Thyroid gland (tissue), 4 donors: Measurements from ENCODE around the gene FKBP9. TPM values are rescaled to one million over a fixed set of nuclear protein-coding genes. Genes with fewer than 3 reads are reported as not detected.

Experiments
- DNase-seq, 2 donors: peaks; one replicate each; pipeline ENCODE4 v3.0.0-alpha.2; 2019
- H3K27ac ChIP-seq, 3 donors: fragments of 200-600 bp; sonication (generic); 1 replicate in 2 of 3; 2 replicates in 1 of 3; pipeline ENCODE4 v1.5.1; 2016 to 2019; ENCODE audit warnings: mild to moderate bottlenecking in 1 of 3, moderate library complexity in 1 of 3
- H3K27me3 ChIP-seq: fragments of 200-600 bp; sonication (generic); one replicate; pipeline ENCODE4 v1.5.1; 2019
- H3K36me3 ChIP-seq, 2 donors: fragments of 200-600 bp; sonication (generic); one replicate each; pipeline ENCODE4 v1.5.1; 2016 to 2019
- H3K4me1 ChIP-seq, 2 donors: fragments of 200-600 bp; sonication (generic); one replicate each; pipeline ENCODE4 v1.5.1; 2017 to 2019
- H3K4me3 ChIP-seq, 3 donors: fragments of 200-600 bp; sonication (generic); replicated peaks in 1 of 3; 1 replicate in 2 of 3; 2 replicates in 1 of 3; pipeline ENCODE4 v1.5.1; 2016; ENCODE audit warnings: mild to moderate bottlenecking in 1 of 3
- H3K9me3 ChIP-seq: fragments of 200-600 bp; sonication (generic); one replicate; pipeline ENCODE4 v1.5.1; 2017
- POLR2A ChIP-seq, 2 donors: fragments of 450-650 bp; IDR thresholded peaks; one replicate each; pipeline ENCODE4 v1.6.1; 2017; ENCODE audit warnings: antibody characterized with exemption in 2 of 2, mild to moderate bottlenecking in 2 of 2, moderate library complexity in 1 of 2
- WGBS, 2 donors: methylation state at CpG; one replicate each; pipeline ENCODE4 v1.1.5; 2017; 5-methylcytosine and 5-hydroxymethylcytosine counted together
- intact Hi-C: fragments of 100-400 bp; cut with DNase I; formaldehyde crosslinking; loops from one replicate; pipeline ENCODE4 v1.15.1; 2023
- total RNA-seq, 4 donors: library from RNA; depleted of rRNA; stranded (reverse); fragments of >200 nt; gene quantifications; one replicate each; pipeline ENCODE4 v1.2.3, GENCODE V29; 2016
- TF ChIP-seq, protein P1 (sequence below), 6 experiments: fragments of 200-600 bp in 3 of 6; fragments of 450-650 bp in 3 of 6; sonication (generic) in 3 of 6; IDR thresholded peaks; one replicate each; pipeline ENCODE4 v1.5.1; 2016 to 2019; ENCODE audit warnings: antibody characterized with exemption in 6 of 6, mild to moderate bottlenecking in 2 of 6, inconsistent platforms in 1 of 6, moderate library complexity in 1 of 6

Gene FKBP9
- total RNA-seq, 4 donors from 2014 or later, result 94.7 to 139 (median 123) TPM

DNA sequence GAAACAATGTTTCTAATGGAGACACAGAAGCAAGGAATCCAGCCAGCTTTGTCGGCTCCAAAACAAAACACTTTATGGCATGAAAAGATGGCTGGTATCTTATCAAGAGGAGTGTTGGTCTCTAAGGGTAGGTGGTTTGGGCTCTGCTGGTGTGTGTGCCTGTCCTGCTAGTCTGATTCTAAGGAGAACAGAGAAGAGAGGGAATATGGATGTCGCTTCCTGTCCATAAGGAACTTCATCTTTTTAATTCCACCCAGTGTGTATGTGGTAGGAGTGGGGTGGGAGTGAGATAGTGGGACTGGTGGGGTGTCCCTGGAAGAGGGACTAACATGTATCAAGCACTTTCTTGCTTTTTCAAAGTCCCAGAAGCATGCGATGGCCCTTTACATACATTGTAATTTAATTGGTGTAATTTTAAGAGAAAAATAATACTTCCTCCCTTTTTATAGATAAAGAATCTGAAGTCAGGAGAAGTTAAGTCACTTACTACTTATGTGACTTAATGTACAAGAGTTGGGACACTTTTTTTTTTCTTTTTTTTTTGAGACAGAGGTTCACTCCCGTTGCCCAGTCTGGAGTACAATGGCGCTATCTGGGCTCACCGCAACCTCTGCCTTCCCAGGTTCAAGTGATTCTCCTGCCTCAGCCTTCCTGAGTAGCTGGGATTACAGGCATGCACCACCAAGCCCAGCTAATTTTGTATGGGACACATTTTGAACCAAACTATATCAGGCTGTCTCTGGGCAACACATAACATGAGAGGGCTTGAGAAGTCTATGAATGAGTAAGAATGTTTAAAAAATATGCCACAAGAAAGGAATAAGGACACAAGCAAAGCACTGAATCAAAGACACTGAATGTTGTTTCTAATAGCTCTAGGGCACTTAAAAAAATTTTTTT lies 86.5 kb downstream of the FKBP9 start:
- intact Hi-C loops, result no loop called here
- H3K27me3 ChIP-seq, result no peaks in the 10 kb centered on the region
- peaks cover 30 to 31% of the 10 kb centered on the region in 2 donors for H3K4me1 ChIP-seq
- no peak for TF ChIP-seq POLR2A (IDR thresholded peaks at IDR 0.05)
- TF ChIP-seq, protein P1, sequence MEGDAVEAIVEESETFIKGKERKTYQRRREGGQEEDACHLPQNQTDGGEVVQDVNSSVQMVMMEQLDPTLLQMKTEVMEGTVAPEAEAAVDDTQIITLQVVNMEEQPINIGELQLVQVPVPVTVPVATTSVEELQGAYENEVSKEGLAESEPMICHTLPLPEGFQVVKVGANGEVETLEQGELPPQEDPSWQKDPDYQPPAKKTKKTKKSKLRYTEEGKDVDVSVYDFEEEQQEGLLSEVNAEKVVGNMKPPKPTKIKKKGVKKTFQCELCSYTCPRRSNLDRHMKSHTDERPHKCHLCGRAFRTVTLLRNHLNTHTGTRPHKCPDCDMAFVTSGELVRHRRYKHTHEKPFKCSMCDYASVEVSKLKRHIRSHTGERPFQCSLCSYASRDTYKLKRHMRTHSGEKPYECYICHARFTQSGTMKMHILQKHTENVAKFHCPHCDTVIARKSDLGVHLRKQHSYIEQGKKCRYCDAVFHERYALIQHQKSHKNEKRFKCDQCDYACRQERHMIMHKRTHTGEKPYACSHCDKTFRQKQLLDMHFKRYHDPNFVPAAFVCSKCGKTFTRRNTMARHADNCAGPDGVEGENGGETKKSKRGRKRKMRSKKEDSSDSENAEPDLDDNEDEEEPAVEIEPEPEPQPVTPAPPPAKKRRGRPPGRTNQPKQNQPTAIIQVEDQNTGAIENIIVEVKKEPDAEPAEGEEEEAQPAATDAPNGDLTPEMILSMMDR (IDR thresholded peaks at IDR 0.05), result no peak
- no peak for DNase-seq
- H3K36me3 ChIP-seq, result no peaks in the 10 kb centered on the region
- H3K27ac ChIP-seq, result peak overlapping the region in 2 of 3 donors; percentile 15 to 16
- no peak overlapping the region for H3K4me3 ChIP-seq
- H3K9me3 ChIP-seq, result no peaks in the 10 kb centered on the region
- WGBS, 2 donors, result 80 to 91% methylated on average over 6 of the region's 6 CpGs

DNA sequence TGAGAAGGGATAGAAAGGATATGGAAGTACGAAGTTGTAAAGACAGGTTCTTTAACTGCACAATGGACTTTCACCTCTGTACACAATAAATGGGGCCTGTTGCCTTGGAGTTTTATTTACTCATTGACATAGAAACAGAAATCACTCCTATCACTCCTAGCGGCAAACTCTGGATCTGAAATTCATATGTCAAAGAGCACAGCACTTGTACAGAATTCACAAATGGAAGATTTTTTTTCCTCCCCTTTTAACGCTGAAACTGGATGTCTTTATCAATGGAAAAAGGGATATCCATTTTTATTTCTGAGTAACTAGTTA lies 87.1 kb downstream of the FKBP9 start:
- Histone ChIP-seq H3K27me3 (no peaks in the 10 kb centered on the region), H3K27ac (peak overlapping the region in 2 of 3 donors; percentile 1 to 15), H3K9me3 (no peaks in the 10 kb centered on the region), H3K36me3 (no peaks in the 10 kb centered on the region), H3K4me3 (no peak overlapping the region), H3K4me1 (peaks cover 30 to 31% of the 10 kb centered on the region in 2 donors)
- intact Hi-C loops, result no loop called here
- no peak for DNase-seq
- WGBS, 2 donors, result 56 to 76% methylated on average over 3 of the region's 3 CpGs
- no peak for TF ChIP-seq POLR2A (IDR thresholded peaks at IDR 0.05)
- TF ChIP-seq, protein P1 (IDR thresholded peaks at IDR 0.05), result no peak

DNA sequence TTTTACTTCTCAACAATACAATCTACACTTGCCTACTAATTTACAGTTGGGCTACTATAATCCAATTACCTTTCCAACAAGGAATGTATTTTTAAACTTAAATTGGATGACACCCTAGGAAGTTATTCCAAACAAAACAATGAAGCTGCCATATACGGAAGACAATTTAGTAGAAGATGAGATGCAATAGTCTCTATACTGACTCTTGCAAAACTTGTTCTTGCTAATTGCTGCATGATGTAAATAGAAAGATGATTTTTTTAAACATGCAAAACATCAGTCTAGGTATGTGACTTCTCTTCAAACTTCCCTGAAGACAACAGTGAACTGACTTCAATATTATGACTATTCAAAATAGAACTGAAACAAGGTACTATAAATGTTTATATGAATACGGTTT lies 87.7 kb downstream of the FKBP9 start:
- 34 to 74% methylated on average over 2 of the region's 2 CpGs for WGBS, 2 donors
- Histone ChIP-seq H3K9me3 (no peaks in the 10 kb centered on the region), H3K4me3 (no peak overlapping the region), H3K27ac (peak overlapping the region in 1 of 3 donors; percentile 4), H3K4me1 (peaks cover 30% of the 10 kb centered on the region in 2 donors), H3K27me3 (no peaks in the 10 kb centered on the region), H3K36me3 (no peaks in the 10 kb centered on the region)
- intact Hi-C loops, result no loop called here
- TF ChIP-seq, protein P1 (IDR thresholded peaks at IDR 0.05), result no peak
- no peak for TF ChIP-seq POLR2A (IDR thresholded peaks at IDR 0.05)
- no peak for DNase-seq

DNA sequence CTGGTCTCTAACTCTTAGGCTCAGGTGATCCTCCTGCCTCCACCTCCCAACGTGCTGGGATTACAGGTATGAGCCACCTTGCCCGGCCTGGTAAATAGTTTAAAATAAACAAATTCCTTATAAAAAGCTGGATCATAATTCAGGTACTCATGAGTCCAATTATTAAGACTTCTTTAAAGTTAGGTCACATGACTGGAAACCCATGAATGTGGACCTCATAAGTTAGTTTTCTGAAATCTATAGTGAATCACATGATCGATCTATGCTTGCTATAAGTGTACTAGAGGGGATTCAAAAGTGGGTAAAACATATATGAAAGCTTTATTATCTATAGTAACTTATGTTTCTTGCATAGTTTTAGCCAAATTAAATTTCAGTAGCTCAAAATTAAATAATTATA lies 91.0 kb downstream of the FKBP9 start:
- no peak for DNase-seq
- WGBS, 2 donors, result 98% methylated on average over 3 of the region's 3 CpGs
- no peaks in the 10 kb centered on the region for H3K36me3 ChIP-seq
- peaks cover 17 to 31% of the 10 kb centered on the region in 2 donors for H3K4me1 ChIP-seq
- no peaks in the 10 kb centered on the region for H3K27me3 ChIP-seq
- H3K27ac ChIP-seq, result no peak overlapping the region
- H3K4me3 ChIP-seq, result no peak overlapping the region
- no peak for TF ChIP-seq POLR2A (IDR thresholded peaks at IDR 0.05)
- TF ChIP-seq, protein P1 (IDR thresholded peaks at IDR 0.05), result no peak
- intact Hi-C loops, result no loop called here
- no peaks in the 10 kb centered on the region for H3K9me3 ChIP-seq

DNA sequence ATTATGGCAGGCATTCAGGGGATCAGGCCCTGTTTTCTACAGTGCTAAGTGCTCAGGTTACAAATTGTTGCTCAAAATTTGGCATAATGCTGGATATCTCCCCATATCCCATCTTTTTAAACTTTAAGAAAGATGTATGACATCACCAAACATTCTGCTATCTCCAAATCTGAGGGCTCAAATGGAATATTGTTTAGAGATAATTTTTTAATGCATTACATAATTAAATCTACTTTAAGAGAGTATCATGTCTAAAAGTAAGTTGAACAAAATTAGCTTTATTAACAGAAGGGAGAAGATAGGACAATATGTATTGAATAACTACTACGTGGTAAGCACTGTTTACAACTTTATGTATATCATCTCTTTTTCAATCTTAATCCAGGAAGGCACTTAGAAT lies 91.5 kb downstream of the FKBP9 start:
- H3K36me3 ChIP-seq, result no peaks in the 10 kb centered on the region
- H3K4me1 ChIP-seq, result peaks cover 13 to 27% of the 10 kb centered on the region in 2 donors

More for the DNA sequence above, 91.5 kb downstream of the FKBP9 start:
- TF ChIP-seq, protein P1 (IDR thresholded peaks at IDR 0.05), result no peak
- no peak for TF ChIP-seq POLR2A (IDR thresholded peaks at IDR 0.05)
- no peak overlapping the region for H3K4me3 ChIP-seq
- intact Hi-C loops, result no loop called here
- WGBS, 2 donors, result 98% methylated on average over 1 of the region's 1 CpG
- H3K27ac ChIP-seq, result no peak overlapping the region
- H3K9me3 ChIP-seq, result no peaks in the 10 kb centered on the region
- no peaks in the 10 kb centered on the region for H3K27me3 ChIP-seq
- DNase-seq, result no peak
